Neuronal stem cell (in vitro differentiated cells): ENCODE data around the gene CDKN1A.
A peak's percentile ranks its signal among the peaks of the same experiment; 100 is the strongest.

ENCODE experiments used
- DNase-seq: peaks from one replicate; pipeline ENCODE4 v3.0.0-alpha.2; 2013; ENCODE audit warnings: low spot score
- H2AFZ ChIP-seq: one replicate; pipeline ENCODE4 v1.6.1; 2013; ENCODE audit warnings: mild to moderate bottlenecking, low read length, inconsistent platforms
- H2AK5ac ChIP-seq: 2 replicates; pipeline ENCODE4 v1.6.1; 2013; ENCODE audit warnings: low read depth, mild to moderate bottlenecking, inconsistent platforms, low read length, moderate library complexity, mixed read lengths
- H2BK120ac ChIP-seq: 2 replicates; pipeline ENCODE4 v1.6.1; 2013; ENCODE audit warnings: low read depth, mild to moderate bottlenecking, inconsistent platforms, low read length, moderate library complexity, mixed read lengths
- H2BK12ac ChIP-seq: one replicate; pipeline ENCODE4 v1.6.1; 2013; ENCODE audit warnings: low read length, inconsistent platforms
- H2BK15ac ChIP-seq: 2 replicates; pipeline ENCODE4 v1.6.1; 2013; ENCODE audit warnings: mild to moderate bottlenecking, low read length, inconsistent platforms, mixed read lengths
- H2BK5ac ChIP-seq: one replicate; pipeline ENCODE4 v1.6.1; 2013; ENCODE audit warnings: inconsistent platforms, mild to moderate bottlenecking, low read length, moderate library complexity
- H3K14ac ChIP-seq: one replicate; pipeline ENCODE4 v1.6.1; 2013; ENCODE audit warnings: low read length, inconsistent platforms
- H3K18ac ChIP-seq: 2 replicates; pipeline ENCODE4 v1.6.1; 2013; ENCODE audit warnings: low read length, inconsistent platforms
- H3K23ac ChIP-seq: 2 replicates; pipeline ENCODE4 v1.6.1; 2013; ENCODE audit warnings: low read depth, mild to moderate bottlenecking, mixed read lengths, low read length, inconsistent platforms; ENCODE audit not compliant: poor library complexity
- H3K27ac ChIP-seq: replicated peaks from 3 replicates; pipeline ENCODE4 v1.5.1; 2013; ENCODE audit warnings: low read length, inconsistent platforms
- H3K27me3 ChIP-seq, 3 experiments: 2 replicates each; pipeline ENCODE4 v1.6.1; 2013; ENCODE audit warnings: low read length in 3 of 3, mild to moderate bottlenecking in 2 of 3, inconsistent platforms in 1 of 3, low read depth in 1 of 3, mixed read lengths in 1 of 3, moderate library complexity in 1 of 3; ENCODE audit not compliant: control insufficient read depth in 3 of 3, insufficient read depth in 3 of 3
- H3K36me3 ChIP-seq, 2 donors: replicated peaks in 1 of 2; 2 replicates each; pipeline ENCODE4 v1.6.1; 2013; ENCODE audit warnings: low read length in 2 of 2; ENCODE audit not compliant: control insufficient read depth in 2 of 2, insufficient read depth in 2 of 2
- H3K4ac ChIP-seq: 2 replicates; pipeline ENCODE4 v1.6.1; 2013; ENCODE audit warnings: inconsistent platforms, mild to moderate bottlenecking, low read length, moderate library complexity
- H3K4me1 ChIP-seq, 2 donors: 1 replicate in 1 of 2; 2 replicates in 1 of 2; pipeline ENCODE4 v1.6.1; 2013; ENCODE audit warnings: low read length in 2 of 2, low read depth in 1 of 2; ENCODE audit not compliant: control insufficient read depth in 2 of 2, insufficient read depth in 1 of 2
- H3K4me2 ChIP-seq: one replicate; pipeline ENCODE4 v1.6.1; 2013; ENCODE audit warnings: mild to moderate bottlenecking, low read length, inconsistent platforms; ENCODE audit not compliant: insufficient read depth, poor library complexity, severe bottlenecking
- H3K4me3 ChIP-seq, 2 donors: 2 replicates each; pipeline ENCODE4 v1.5.1; 2013; ENCODE audit warnings: low read length in 2 of 2, mild to moderate bottlenecking in 2 of 2, inconsistent platforms in 1 of 2, moderate library complexity in 1 of 2
- H3K79me1 ChIP-seq: one replicate; pipeline ENCODE4 v1.6.1; 2013; ENCODE audit warnings: low read depth, mild to moderate bottlenecking, inconsistent platforms, low read length, moderate library complexity
- H3K9ac ChIP-seq: one replicate; pipeline ENCODE4 v1.6.1; 2013; ENCODE audit warnings: mild to moderate bottlenecking, low read depth, low read length, inconsistent platforms; ENCODE audit not compliant: poor library complexity
- H3K9me3 ChIP-seq, 2 donors: replicated peaks in 1 of 2; 2 replicates each; pipeline versions ENCODE3 to v1.6.1; 2013; ENCODE audit warnings: low read length in 2 of 2, mild to moderate bottlenecking in 2 of 2, inconsistent platforms in 1 of 2, low read depth in 1 of 2, mixed read lengths in 1 of 2, moderate library complexity in 1 of 2; ENCODE audit not compliant: control insufficient read depth in 2 of 2, insufficient read depth in 1 of 2
- H4K8ac ChIP-seq: one replicate; pipeline ENCODE4 v1.6.1; 2013; ENCODE audit warnings: low read depth, mild to moderate bottlenecking, inconsistent platforms, low read length, moderate library complexity
- H4K91ac ChIP-seq: one replicate; pipeline ENCODE4 v1.6.1; 2013; ENCODE audit warnings: low read length, low read depth, mild to moderate bottlenecking, inconsistent platforms; ENCODE audit not compliant: poor library complexity
- WGBS, 2 donors: extraction: QIAGEN DNeasy Blood & Tissue Kit; methylation state at CpG; one replicate each; pipeline ENCODE4 v1.1.7; 2013; ENCODE audit warnings: missing lambda C conversion rate in 2 of 2, mixed read lengths in 1 of 2; ENCODE audit not compliant: insufficient read length in 2 of 2, insufficient replicate concordance in 1 of 2; ENCODE audit errors: extremely low coverage in 2 of 2; 5-methylcytosine and 5-hydroxymethylcytosine counted together

CDKN1A gene

DNA sequence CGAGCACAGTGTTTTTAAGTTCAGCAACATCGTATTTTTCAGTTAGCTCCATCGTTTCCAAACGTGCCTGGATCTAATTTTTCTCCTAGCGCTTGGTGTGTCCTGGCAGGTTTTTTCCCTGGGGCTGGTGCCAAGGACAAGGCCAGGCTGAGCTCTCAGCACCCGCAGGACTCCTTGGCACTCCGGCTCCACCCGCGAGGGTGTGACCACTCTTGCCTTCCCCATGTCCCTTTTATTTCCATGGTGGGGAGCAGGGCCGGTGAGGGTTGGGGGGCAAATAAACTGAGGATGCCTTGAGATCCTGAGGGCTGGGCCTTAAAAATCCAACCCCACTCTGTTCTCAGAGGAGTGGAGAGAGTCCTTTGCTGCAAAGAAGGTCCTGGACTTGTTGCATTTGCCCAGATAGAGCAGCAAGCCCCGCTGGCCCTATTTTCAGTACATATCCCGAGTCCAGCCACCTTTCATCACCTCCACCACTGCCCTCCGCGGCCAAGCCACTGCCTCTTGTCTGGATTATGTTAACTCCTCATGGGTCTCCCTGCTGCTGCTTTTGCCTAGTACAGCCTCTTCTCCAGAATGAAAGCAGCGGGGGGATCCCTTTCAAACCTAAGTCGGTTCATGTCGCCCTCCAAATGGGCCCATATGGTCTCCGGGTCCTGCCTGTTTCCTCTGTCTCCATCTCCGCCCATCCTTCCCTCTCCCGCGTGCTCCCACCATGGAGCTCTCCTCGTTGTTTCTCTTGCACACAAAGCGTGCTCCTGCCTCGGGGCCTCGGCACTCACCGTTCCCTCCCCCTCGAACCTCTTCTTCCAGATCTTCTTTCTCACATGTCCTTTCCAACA lies 14.6 kb downstream of the CDKN1A start:
- H3K79me1 ChIP-seq, result no peaks in the 10 kb centered on the region

DNA sequence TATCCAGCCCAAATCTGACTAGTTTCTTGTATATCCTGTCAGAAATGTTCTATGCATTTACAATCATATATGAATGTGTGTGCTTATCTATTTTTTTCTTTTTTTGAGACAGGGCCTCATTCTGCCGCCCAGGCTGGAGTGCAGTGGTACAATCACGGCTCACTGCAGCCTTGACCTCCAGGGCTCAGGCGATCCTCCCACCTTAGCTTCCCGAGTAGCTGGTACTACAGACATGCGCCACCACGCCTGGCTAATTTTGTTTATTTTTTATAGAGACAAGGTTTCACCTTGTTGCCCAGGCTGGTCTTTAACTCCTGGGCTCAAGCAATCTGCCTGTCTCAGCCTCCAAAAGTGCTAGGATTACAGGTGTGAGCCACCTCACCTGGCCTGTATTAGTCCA lies 16.1 kb downstream of the CDKN1A start:
- Histone ChIP-seq H3K9me3 (peaks cover 0 to 9% of the 10 kb centered on the region in 2 donors), H3K14ac (no peak overlapping the region), H3K23ac (no peak overlapping the region), H4K91ac (no peak overlapping the region), H4K8ac (no peak overlapping the region), H2BK15ac (no peak overlapping the region), H3K27me3 (peaks cover 0 to 28% (median 0%) of the 10 kb centered on the region in 3 experiments), H3K4me1 (no peaks in the 10 kb centered on the region), H3K79me1 (no peaks in the 10 kb centered on the region), H3K4me3 (no peak overlapping the region), H3K4me2 (no peak overlapping the region), H2BK120ac (no peak overlapping the region), H3K9ac (no peak overlapping the region), H2AK5ac (no peak overlapping the region), H2BK12ac (no peak overlapping the region), H3K4ac (no peak overlapping the region), H3K27ac (no peak overlapping the region), H3K36me3 (no peaks in the 10 kb centered on the region), H3K18ac (no peak overlapping the region), H2BK5ac (no peak overlapping the region), H2AFZ (no peak overlapping the region)
- DNase-seq, result no peak
- WGBS, 2 donors, result no CpG with 5 or more reads among the region's 6 CpGs

More for the DNA sequence above, 14.6 kb downstream of the CDKN1A start:
- H3K4me2 ChIP-seq, result no peak overlapping the region
- DNase-seq, result no peak
- H3K14ac ChIP-seq, result no peak overlapping the region
- H2BK12ac ChIP-seq, result no peak overlapping the region
- H3K9me3 ChIP-seq, result peaks cover 0 to 9% of the 10 kb centered on the region in 2 donors
- H3K23ac ChIP-seq, result no peak overlapping the region
- H3K9ac ChIP-seq, result no peak overlapping the region
- no CpG with 5 or more reads among the region's 27 CpGs for WGBS, 2 donors
- no peak overlapping the region for H3K4ac ChIP-seq
- H2BK5ac ChIP-seq, result no peak overlapping the region
- H2BK120ac ChIP-seq, result no peak overlapping the region
- no peaks in the 10 kb centered on the region for H3K4me1 ChIP-seq
- H2BK15ac ChIP-seq, result no peak overlapping the region
- H4K8ac ChIP-seq, result no peak overlapping the region
- no peak overlapping the region for H3K18ac ChIP-seq
- peak overlapping the region; percentile 20 for H2AK5ac ChIP-seq
- H2AFZ ChIP-seq, result no peak overlapping the region
- H3K27me3 ChIP-seq, result peaks cover 0 to 16% (median 0%) of the 10 kb centered on the region in 3 experiments
- H3K36me3 ChIP-seq, result no peaks in the 10 kb centered on the region
- H4K91ac ChIP-seq, result no peak overlapping the region
- H3K4me3 ChIP-seq, result no peak overlapping the region
- no peak overlapping the region for H3K27ac ChIP-seq

DNA sequence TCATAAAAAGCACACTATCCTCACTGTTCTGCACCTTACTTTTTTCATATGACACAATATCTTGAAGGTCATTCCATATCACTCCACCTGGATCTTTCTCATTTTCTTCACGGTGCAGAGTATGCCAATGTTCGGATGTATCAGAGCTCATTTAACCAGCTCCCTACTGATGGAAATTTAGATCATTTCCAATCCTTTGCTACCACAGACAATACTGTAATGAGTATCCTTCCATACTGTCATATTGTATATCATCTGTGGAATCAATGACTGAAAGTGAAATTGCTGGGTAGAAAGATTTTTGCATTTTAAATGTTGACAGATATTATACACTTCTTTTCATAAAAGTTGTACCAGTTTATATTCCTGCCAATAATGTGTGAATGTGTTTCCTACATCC lies 16.9 kb downstream of the CDKN1A start:
- no peak overlapping the region for H3K23ac ChIP-seq
- no peak overlapping the region for H3K4me2 ChIP-seq
- H3K4me3 ChIP-seq, result no peak overlapping the region
- no peak overlapping the region for H3K27ac ChIP-seq
- DNase-seq, result no peak
- no peak overlapping the region for H3K9ac ChIP-seq
- no peaks in the 10 kb centered on the region for H3K4me1 ChIP-seq
- H3K18ac ChIP-seq, result no peak overlapping the region
- no peak overlapping the region for H2BK15ac ChIP-seq
- H2BK12ac ChIP-seq, result no peak overlapping the region
- H3K36me3 ChIP-seq, result no peaks in the 10 kb centered on the region
- H3K27me3 ChIP-seq, result peaks cover 0 to 28% (median 0%) of the 10 kb centered on the region in 3 experiments
- peaks cover 0 to 9% of the 10 kb centered on the region in 2 donors for H3K9me3 ChIP-seq
- H4K8ac ChIP-seq, result no peak overlapping the region
- no peak overlapping the region for H4K91ac ChIP-seq
- H3K4ac ChIP-seq, result no peak overlapping the region
- H3K14ac ChIP-seq, result no peak overlapping the region
- no peak overlapping the region for H2BK120ac ChIP-seq
- no peak overlapping the region for H2BK5ac ChIP-seq
- no peak overlapping the region for H2AK5ac ChIP-seq
- H3K79me1 ChIP-seq, result no peaks in the 10 kb centered on the region
- H2AFZ ChIP-seq, result no peak overlapping the region
- WGBS, 2 donors, result no CpG with 5 or more reads among the region's 2 CpGs

DNA sequence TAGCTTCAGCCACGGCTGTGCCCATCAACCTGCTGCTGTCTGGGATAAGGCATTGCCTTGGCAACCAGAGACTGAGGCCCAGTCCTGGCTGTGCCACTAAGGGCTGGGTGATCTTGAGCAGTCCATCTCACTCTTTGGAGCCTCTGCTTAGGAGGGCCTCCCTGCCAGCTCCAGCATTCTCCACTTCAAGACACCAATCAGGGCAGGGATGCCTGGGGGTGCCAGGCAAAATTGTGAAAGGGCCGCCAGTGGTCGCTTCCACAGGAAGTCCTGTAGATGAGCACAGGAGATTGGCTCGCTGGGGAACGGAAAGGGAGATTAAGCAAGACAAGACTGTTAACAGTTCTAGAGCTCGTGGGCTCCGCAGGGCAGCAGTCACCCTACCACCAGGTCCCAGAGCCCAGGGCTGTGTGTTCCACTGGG lies 19.0 kb downstream of the CDKN1A start, which contains the start of gene RAB44:
TSS of gene RAB44 (plus strand) at position 346 of the 423 bp plus-strand sequence. CDS start 6,410 bp downstream, outside the sequence.
- Histone ChIP-seq H2AK5ac (no peak within 1 kb of the TSS), H4K91ac (no peak within 1 kb of the TSS), H2AFZ (no peak within 1 kb of the TSS), H3K27ac (no peak within 1 kb of the TSS), H3K4ac (no peak within 1 kb of the TSS), H3K23ac (peak within 1 kb of the TSS; percentile 44), H3K9ac (no peak within 1 kb of the TSS), H3K79me1 (no peaks in the 10 kb centered on the region), H2BK120ac (no peak within 1 kb of the TSS), H3K14ac (peak within 1 kb of the TSS; percentile 14), H3K9me3 (no peaks in the 10 kb centered on the region), H3K4me1 (no peaks in the 10 kb centered on the region), H2BK15ac (peak within 1 kb of the TSS; percentile 68), H2BK5ac (no peak within 1 kb of the TSS), H4K8ac (peak within 1 kb of the TSS; percentile 33), H3K4me3 (no peak within 1 kb of the TSS), H3K36me3 (no peaks in the 10 kb centered on the region), H2BK12ac (no peak within 1 kb of the TSS), H3K4me2 (no peak within 1 kb of the TSS), H3K18ac (no peak within 1 kb of the TSS), H3K27me3 (peaks cover 0 to 29% (median 0%) of the 10 kb centered on the region in 3 experiments)
- WGBS, 2 donors, result no CpG with 5 or more reads among the region's 7 CpGs
- no peak for DNase-seq
